HCT116 (cell line): ENCODE data around the gene MYOM1. TPM values are rescaled to one million over a fixed set of nuclear protein-coding genes. Genes with fewer than 3 reads are reported as not detected.

Experiments
- ATAC-seq: fragments of 200-7000 bp; cut with Tn5 transposase; 2 replicates; pipeline ENCODE4 v1.9.1; 2020; ENCODE audit warnings: mild to moderate bottlenecking, moderate library complexity
- BruUV-seq: library from RNA; stranded (reverse); fragments of 400-500 nt; replicated peaks from 2 replicates; lab custom pipeline; 2021; lab: Mats Ljungman, UMichigan
- CTCF ChIA-PET: fragments of 300-600 bp; sonication (Branson Sonifier 250); formaldehyde crosslinking; loops from one replicate; lab custom pipeline; 2021; ENCODE audit warnings: antibody characterized with exemption; lab: Charles Lee
- POLR2A ChIA-PET: fragments of 300-600, 350-600 bp; sonication (Branson Sonifier 250); formaldehyde crosslinking; loops from one replicate; lab custom pipeline; 2021; ENCODE audit warnings: antibody characterized with exemption; lab: Charles Lee
- RAD21 ChIA-PET, 2 experiments: fragments of 300-600 bp; sonication (Branson Sonifier 250); formaldehyde crosslinking; loops; one replicate each; lab custom pipeline; 2023; ENCODE audit warnings: low total read pairs in 2 of 2; ENCODE audit not compliant: uncharacterized antibody in 2 of 2, unreplicated experiment in 2 of 2, low non-redundant PET in 1 of 2; lab: Charles Lee
- DNase-seq: peaks from one replicate; pipeline ENCODE4 v3.0.0-alpha.2; 2010; ENCODE audit warnings: low read depth, low spot score
- H2AFZ ChIP-seq: fragments of 200-600 bp; shearing (Covaris generic), sonication (generic); 2 replicates; pipeline ENCODE4 v1.6.1; 2017; ENCODE audit warnings: low read depth, mixed run types, mixed read lengths, antibody characterized with exemption, low read length; ENCODE audit not compliant: poor library complexity, severe bottlenecking
- H3K27ac ChIP-seq: 2 replicates; pipeline ENCODE4 v1.5.1; 2012; ENCODE audit warnings: low read depth, low read length
- H3K27me3 ChIP-seq: fragments of 200-600 bp; sonication (generic); 2 replicates; pipeline ENCODE4 v1.6.1; 2016; ENCODE audit warnings: mixed run types, low read length, mixed read lengths; ENCODE audit not compliant: insufficient read depth
- H3K36me3 ChIP-seq, 2 experiments: fragments of 200-500 bp in 1 of 2; fragments of 200-600 bp in 1 of 2; sonication (Bioruptor generic) in 1 of 2; sonication (generic) in 1 of 2; 2 replicates each; pipeline versions ENCODE4 v1.5.1 to v1.6.1; 2014 to 2016; ENCODE audit warnings: low read length in 2 of 2, inconsistent platforms in 1 of 2, mixed read lengths in 1 of 2, mixed run types in 1 of 2; ENCODE audit not compliant: insufficient read depth in 2 of 2, control insufficient read depth in 1 of 2
- H3K4me1 ChIP-seq, 2 experiments: fragments of 200-600 bp in 1 of 2; sonication (generic) in 1 of 2; 2 replicates each; pipeline versions ENCODE4 v1.5.1 to v1.6.1; 2012 to 2017; ENCODE audit warnings: low read length in 2 of 2, inconsistent platforms in 1 of 2, mild to moderate bottlenecking in 1 of 2, mixed read lengths in 1 of 2, mixed run types in 1 of 2, moderate library complexity in 1 of 2; ENCODE audit not compliant: insufficient read depth in 2 of 2, control insufficient read depth in 1 of 2
- H3K4me2 ChIP-seq: fragments of 200-600 bp; sonication (generic); 2 replicates; pipeline ENCODE4 v1.6.1; 2017; ENCODE audit warnings: mixed run types, low read length, mixed read lengths
- H3K4me3 ChIP-seq, 2 experiments: fragments of 200-600 bp in 1 of 2; sonication (generic) in 1 of 2; replicated peaks in 1 of 2; 2 replicates each; pipeline ENCODE4 v1.5.1; 2011 to 2016; ENCODE audit warnings: low read length in 2 of 2, control low read depth in 1 of 2, low read depth in 1 of 2, mild to moderate bottlenecking in 1 of 2, mixed read lengths in 1 of 2, mixed run types in 1 of 2
- H3K79me2 ChIP-seq: fragments of 200-600 bp; sonication (generic); 2 replicates; pipeline ENCODE4 v1.6.1; 2017; ENCODE audit warnings: mild to moderate bottlenecking, mixed run types, low read length, moderate library complexity, mixed read lengths; ENCODE audit not compliant: insufficient read depth
- H3K9ac ChIP-seq: fragments of 200-600 bp; sonication (generic); 2 replicates; pipeline ENCODE4 v1.6.1; 2016; ENCODE audit warnings: low read length, mixed read lengths
- H3K9me2 ChIP-seq: fragments of 200-600 bp; sonication (generic), shearing (Covaris generic); 2 replicates; pipeline ENCODE4 v1.6.1; 2017; ENCODE audit warnings: mixed run types, mild to moderate bottlenecking, moderate library complexity; ENCODE audit not compliant: insufficient read depth
- H3K9me3 ChIP-seq, 2 experiments: fragments of 200-500 bp in 1 of 2; fragments of 200-600 bp in 1 of 2; sonication (Bioruptor generic) in 1 of 2; sonication (generic) in 1 of 2; 2 replicates each; pipeline ENCODE4 v1.6.1; 2014 to 2017; ENCODE audit warnings: low read length in 2 of 2, mixed read lengths in 2 of 2, inconsistent platforms in 1 of 2, low read depth in 1 of 2, mild to moderate bottlenecking in 1 of 2, mixed run types in 1 of 2, moderate library complexity in 1 of 2; ENCODE audit not compliant: control insufficient read depth in 1 of 2, insufficient read depth in 1 of 2
- H4K20me1 ChIP-seq: fragments of 200-600 bp; sonication (generic), shearing (Covaris generic); 2 replicates; pipeline ENCODE4 v1.6.1; 2017; ENCODE audit warnings: mixed run types, mild to moderate bottlenecking, moderate library complexity; ENCODE audit not compliant: insufficient read depth
- CBX3 ChIP-seq: IDR thresholded peaks from 2 replicates; pipeline ENCODE4 v1.6.1; 2012; ENCODE audit warnings: low read depth
- ELF1 ChIP-seq: IDR thresholded peaks from 2 replicates; pipeline ENCODE4 v1.6.1; 2012; ENCODE audit warnings: low read depth, borderline replicate concordance
- EZH2 ChIP-seq: fragments of 200-600 bp; sonication (generic); IDR thresholded peaks from 2 replicates; pipeline ENCODE4 v1.6.1; 2017; ENCODE audit warnings: antibody characterized with exemption, mixed run types
- FOSL1 ChIP-seq: IDR thresholded peaks from 2 replicates; pipeline ENCODE4 v1.6.1; 2012; ENCODE audit warnings: low read depth
- JUND ChIP-seq: IDR thresholded peaks from 2 replicates; pipeline ENCODE4 v1.6.1; 2012
- POLR2A ChIP-seq: IDR thresholded peaks from 2 replicates; pipeline ENCODE4 v1.7.0; 2011; ENCODE audit warnings: borderline replicate concordance; ENCODE audit not compliant: insufficient read depth, insufficient read length; ENCODE audit errors: extremely low read depth
- POLR2AphosphoS5 ChIP-seq: IDR thresholded peaks from 2 replicates; pipeline ENCODE4 v1.6.1; 2011; ENCODE audit warnings: mild to moderate bottlenecking, low read depth, low read length, moderate library complexity
- SIN3A ChIP-seq: IDR thresholded peaks from 2 replicates; pipeline ENCODE4 v1.6.1; 2012; ENCODE audit warnings: low read depth
- SP1 ChIP-seq: IDR thresholded peaks from 2 replicates; pipeline ENCODE4 v1.6.1; 2012; ENCODE audit warnings: low read depth
- SRF ChIP-seq: IDR thresholded peaks from 2 replicates; pipeline ENCODE4 v1.6.1; 2012; ENCODE audit warnings: low read depth
- ZNF274 ChIP-seq: fragments of 200-500 bp; sonication (Bioruptor generic); IDR thresholded peaks from 2 replicates; pipeline ENCODE4 v1.6.1; 2014; ENCODE audit warnings: mild to moderate bottlenecking, low read depth, low read length, inconsistent platforms
- intact Hi-C: fragments of 100-400 bp; cut with micrococcal nuclease; formaldehyde crosslinking; loops from 2 replicates; pipeline ENCODE4 v1.10.0; 2022
- total RNA-seq: library from RNA; stranded (reverse); gene quantifications from one replicate; pipeline ENCODE4 v1.2.1, GENCODE V29; 2021; ENCODE audit not compliant: unreplicated experiment
- TF ChIP-seq, protein P1 (sequence below): IDR thresholded peaks from 2 replicates; pipeline ENCODE4 v1.6.1; 2012
- TF ChIP-seq, protein P2 (sequence below), 3 experiments: fragments of 200-600 bp in 1 of 3; sonication (generic) in 1 of 3; IDR thresholded peaks in 2 of 3; conservative IDR thresholded peaks in 1 of 3; 2 replicates each; pipeline ENCODE4 v1.5.1; 2012 to 2017; ENCODE audit warnings: low read depth in 2 of 3, low read length in 2 of 3, antibody characterized with exemption in 1 of 3, borderline replicate concordance in 1 of 3, control low read depth in 1 of 3, mild to moderate bottlenecking in 1 of 3, mixed read lengths in 1 of 3, mixed run types in 1 of 3, moderate library complexity in 1 of 3; ENCODE audit not compliant: insufficient read depth in 1 of 3

The MYOM1 gene
- total RNA-seq, 1 experiment from 2014 or later = 0.52 TPM

DNA sequence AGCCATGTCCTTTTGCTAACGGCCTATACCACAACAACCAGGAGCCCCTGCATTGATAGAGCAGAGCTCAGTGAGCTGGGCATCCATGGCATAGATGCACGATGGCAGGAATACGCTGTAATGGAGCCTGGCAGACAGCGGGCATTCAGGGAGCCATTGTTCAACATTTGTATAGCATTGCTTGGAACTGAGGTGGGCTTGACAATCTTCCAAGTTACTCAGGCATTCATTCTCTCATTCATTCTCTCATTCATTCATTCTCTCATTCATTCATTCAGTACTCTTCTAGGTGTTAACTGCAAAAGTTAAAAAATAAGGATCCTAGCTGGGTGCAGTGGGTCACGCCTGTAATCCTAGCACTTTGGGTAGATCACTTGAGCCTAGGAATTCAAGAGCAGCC is 62.7 kb downstream of the MYOM1 start:
- CTCF ChIA-PET = no interaction called here
- no TSS peak for BruUV-seq
- RAD21 ChIA-PET = no interaction called here
- Histone ChIP-seq H2AFZ (no peak overlapping the region), H3K9me2 (no peaks in the 10 kb centered on the region), H3K9me3 (no peaks in the 10 kb centered on the region), H4K20me1 (no peaks in the 10 kb centered on the region), H3K79me2 (no peaks in the 10 kb centered on the region), H3K4me2 (no peak overlapping the region), H3K9ac (no peak overlapping the region), H3K4me1 (0 out of 4 replicates have a peak, but pooled peaks cover 0 to under 1% of the 10 kb centered on the region in 2 experiments), H3K4me3 (no peak overlapping the region), H3K36me3 (no peaks in the 10 kb centered on the region), H3K27ac (no peak overlapping the region), H3K27me3 (no peaks in the 10 kb centered on the region)
- DNase-seq (no peak), ATAC-seq (no peak)
- POLR2A ChIA-PET = no interaction called here
- intact Hi-C loops = no loop called here
- TF ChIP-seq SRF (no peak), POLR2AphosphoS5 (no peak), ZNF274 (no peak), JUND (no peak), SIN3A (no peak), SP1 (no peak), POLR2A (no peak), CBX3 (no peak), ELF1 (no peak), EZH2 (no peak), FOSL1 (no peak)
- TF ChIP-seq, protein P1, sequence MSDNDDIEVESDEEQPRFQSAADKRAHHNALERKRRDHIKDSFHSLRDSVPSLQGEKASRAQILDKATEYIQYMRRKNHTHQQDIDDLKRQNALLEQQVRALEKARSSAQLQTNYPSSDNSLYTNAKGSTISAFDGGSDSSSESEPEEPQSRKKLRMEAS = no peak
- TF ChIP-seq, protein P2, sequence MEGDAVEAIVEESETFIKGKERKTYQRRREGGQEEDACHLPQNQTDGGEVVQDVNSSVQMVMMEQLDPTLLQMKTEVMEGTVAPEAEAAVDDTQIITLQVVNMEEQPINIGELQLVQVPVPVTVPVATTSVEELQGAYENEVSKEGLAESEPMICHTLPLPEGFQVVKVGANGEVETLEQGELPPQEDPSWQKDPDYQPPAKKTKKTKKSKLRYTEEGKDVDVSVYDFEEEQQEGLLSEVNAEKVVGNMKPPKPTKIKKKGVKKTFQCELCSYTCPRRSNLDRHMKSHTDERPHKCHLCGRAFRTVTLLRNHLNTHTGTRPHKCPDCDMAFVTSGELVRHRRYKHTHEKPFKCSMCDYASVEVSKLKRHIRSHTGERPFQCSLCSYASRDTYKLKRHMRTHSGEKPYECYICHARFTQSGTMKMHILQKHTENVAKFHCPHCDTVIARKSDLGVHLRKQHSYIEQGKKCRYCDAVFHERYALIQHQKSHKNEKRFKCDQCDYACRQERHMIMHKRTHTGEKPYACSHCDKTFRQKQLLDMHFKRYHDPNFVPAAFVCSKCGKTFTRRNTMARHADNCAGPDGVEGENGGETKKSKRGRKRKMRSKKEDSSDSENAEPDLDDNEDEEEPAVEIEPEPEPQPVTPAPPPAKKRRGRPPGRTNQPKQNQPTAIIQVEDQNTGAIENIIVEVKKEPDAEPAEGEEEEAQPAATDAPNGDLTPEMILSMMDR (IDR thresholded peaks at IDR 0.05 in 2 of 3, conservative IDR thresholded peaks at IDR 0.05 in 1 of 3; ENCODE audit: borderline replicate concordance in 1 of 3, insufficient read depth in 1 of 3, low read depth in 2 of 3, low read length in 2 of 3) = no peak
